Chondrocyte (in vitro differentiated cells): Measurements from ENCODE around the gene SOD2. TPM values are rescaled to one million over a fixed set of nuclear protein-coding genes. Genes with fewer than 3 reads are reported as not detected.

Source experiments
- DNase-seq: peaks from one replicate; pipeline ENCODE4 v3.0.0; 2021; ENCODE audit warnings: mixed read lengths, low spot score
- H3K27ac Mint-ChIP-seq: one replicate; pipeline ENCODE4 v1.8.0; 2021; ENCODE audit warnings: mild to moderate bottlenecking, moderate library complexity, mixed read lengths; ENCODE audit not compliant: unreplicated experiment
- H3K27me3 Mint-ChIP-seq: 2 replicates; pipeline ENCODE4 v1.8.0; 2021; ENCODE audit warnings: low read depth, mixed read lengths
- H3K36me3 Mint-ChIP-seq: 2 replicates; pipeline ENCODE4 v1.8.0; 2021; ENCODE audit warnings: low read depth, mixed read lengths
- H3K4me1 Mint-ChIP-seq: 2 replicates; pipeline ENCODE4 v1.8.0; 2021; ENCODE audit warnings: low read depth, mild to moderate bottlenecking, mixed read lengths
- H3K4me3 Mint-ChIP-seq: one replicate; pipeline ENCODE4 v1.8.0; 2021; ENCODE audit warnings: mild to moderate bottlenecking, moderate library complexity, mixed read lengths; ENCODE audit not compliant: unreplicated experiment
- H3K9me3 Mint-ChIP-seq: 2 replicates; pipeline ENCODE4 v1.8.0; 2021; ENCODE audit warnings: low read depth, mixed read lengths
- total RNA-seq: library from RNA; stranded (reverse); gene quantifications from 3 replicates; pipeline ENCODE4 v1.2.1, GENCODE V29; 2021
- TF ChIP-seq, protein P1 (sequence below): fragments of 200-600 bp; sonication (generic); IDR thresholded peaks from 2 replicates; pipeline ENCODE4 v1.5.0; 2021; ENCODE audit warnings: antibody characterized with exemption, mild to moderate bottlenecking, moderate library complexity

The SOD2 gene
- total RNA-seq, 1 donor from 2014 or later = 61.5 TPM

DNA sequence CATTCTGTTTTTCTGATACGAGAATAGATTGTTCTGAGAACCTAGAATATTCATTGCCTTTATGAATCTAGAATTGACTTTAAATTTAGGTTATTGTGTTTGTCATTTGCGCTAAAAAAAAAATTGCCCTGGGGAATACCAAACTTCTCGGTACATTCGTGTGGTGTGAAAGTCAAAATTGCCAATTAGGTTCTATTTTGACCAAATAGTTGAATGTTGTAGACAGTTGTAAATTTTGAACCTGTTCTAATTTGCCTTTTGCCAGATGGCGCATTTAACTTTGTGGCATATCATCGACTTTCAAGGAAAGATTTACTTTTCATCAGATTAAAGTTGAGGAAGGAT lies 37.3 kb upstream of the SOD2 start:
- Mint-ChIP-seq H3K4me3 (no peak overlapping the region), H3K27ac (peak overlapping the region; percentile 41), H3K9me3 (no peaks in the 10 kb centered on the region), H3K36me3 (no peaks in the 10 kb centered on the region), H3K27me3 (no peaks in the 10 kb centered on the region), H3K4me1 (peaks cover 39% of the 10 kb centered on the region)
- TF ChIP-seq, protein P1, sequence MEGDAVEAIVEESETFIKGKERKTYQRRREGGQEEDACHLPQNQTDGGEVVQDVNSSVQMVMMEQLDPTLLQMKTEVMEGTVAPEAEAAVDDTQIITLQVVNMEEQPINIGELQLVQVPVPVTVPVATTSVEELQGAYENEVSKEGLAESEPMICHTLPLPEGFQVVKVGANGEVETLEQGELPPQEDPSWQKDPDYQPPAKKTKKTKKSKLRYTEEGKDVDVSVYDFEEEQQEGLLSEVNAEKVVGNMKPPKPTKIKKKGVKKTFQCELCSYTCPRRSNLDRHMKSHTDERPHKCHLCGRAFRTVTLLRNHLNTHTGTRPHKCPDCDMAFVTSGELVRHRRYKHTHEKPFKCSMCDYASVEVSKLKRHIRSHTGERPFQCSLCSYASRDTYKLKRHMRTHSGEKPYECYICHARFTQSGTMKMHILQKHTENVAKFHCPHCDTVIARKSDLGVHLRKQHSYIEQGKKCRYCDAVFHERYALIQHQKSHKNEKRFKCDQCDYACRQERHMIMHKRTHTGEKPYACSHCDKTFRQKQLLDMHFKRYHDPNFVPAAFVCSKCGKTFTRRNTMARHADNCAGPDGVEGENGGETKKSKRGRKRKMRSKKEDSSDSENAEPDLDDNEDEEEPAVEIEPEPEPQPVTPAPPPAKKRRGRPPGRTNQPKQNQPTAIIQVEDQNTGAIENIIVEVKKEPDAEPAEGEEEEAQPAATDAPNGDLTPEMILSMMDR = no peak
- no peak for DNase-seq

DNA sequence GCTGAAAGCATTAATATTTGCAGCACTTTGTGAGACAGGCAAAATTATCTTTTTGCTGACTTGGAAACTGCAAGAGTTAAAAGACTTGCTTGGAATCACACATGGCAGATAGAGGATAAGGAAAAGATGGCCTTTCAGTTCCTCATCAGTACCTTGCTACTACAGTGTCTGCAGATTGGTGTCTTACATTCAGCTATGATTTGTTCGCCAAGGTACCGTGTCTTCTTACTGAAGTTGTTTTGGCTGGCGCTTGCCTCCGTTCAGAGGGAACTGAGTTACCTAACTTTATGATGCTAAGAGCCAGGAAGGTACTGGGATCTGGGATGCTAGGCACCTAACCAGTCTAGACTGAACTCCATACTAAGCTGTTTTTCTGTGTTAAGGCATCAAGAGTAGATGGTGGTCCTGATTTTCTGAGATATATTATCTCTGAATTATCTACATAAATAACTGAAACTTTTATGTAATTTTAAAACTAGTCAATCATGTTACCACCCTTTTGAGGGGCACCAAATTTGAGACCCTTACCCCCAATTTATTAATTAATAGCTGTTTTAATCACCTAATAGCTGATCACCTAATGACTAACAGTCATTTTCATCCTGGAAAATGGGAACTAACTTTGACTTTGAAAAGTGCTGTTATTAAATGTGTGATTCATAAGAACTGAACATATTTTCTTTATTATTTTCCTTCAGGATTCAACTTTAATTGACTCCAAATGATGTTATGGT lies 36.7 kb upstream of the SOD2 start:
- no peaks in the 10 kb centered on the region for H3K9me3 Mint-ChIP-seq
- H3K27ac Mint-ChIP-seq = peak overlapping the region; percentile 86
- TF ChIP-seq, protein P1 = no peak
- H3K4me1 Mint-ChIP-seq = peaks cover 39% of the 10 kb centered on the region
- H3K36me3 Mint-ChIP-seq = no peaks in the 10 kb centered on the region
- no peak for DNase-seq
- peak overlapping the region; percentile 84 for H3K4me3 Mint-ChIP-seq
- H3K27me3 Mint-ChIP-seq = no peaks in the 10 kb centered on the region

DNA sequence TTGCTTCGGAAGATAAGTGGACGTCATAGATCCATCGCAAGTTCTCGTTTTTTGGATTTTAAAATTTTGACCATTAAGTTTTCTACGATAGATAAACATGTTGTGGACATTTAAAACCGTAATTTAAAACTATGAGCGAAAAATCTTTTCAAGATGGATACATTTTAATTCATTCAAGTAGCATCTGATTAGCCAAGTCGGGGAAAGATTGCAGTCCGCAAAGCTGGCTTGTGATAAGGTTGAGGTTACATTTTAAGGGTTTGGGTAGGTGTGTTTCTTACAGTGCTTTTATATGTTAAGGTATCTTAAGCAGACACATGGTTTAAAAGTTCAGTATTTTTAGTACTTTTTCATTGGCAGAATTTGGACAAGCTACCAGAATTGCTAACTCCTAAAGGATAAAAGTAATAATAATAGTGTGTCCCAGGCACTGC lies 35.5 kb upstream of the SOD2 start:
- Mint-ChIP-seq H3K27me3 (no peaks in the 10 kb centered on the region), H3K9me3 (no peaks in the 10 kb centered on the region), H3K27ac (peak overlapping the region; percentile 94), H3K36me3 (no peaks in the 10 kb centered on the region), H3K4me3 (peak overlapping the region; percentile 84), H3K4me1 (peaks cover 39% of the 10 kb centered on the region)
- TF ChIP-seq, protein P1 = no peak
- DNase-seq = no peak

DNA sequence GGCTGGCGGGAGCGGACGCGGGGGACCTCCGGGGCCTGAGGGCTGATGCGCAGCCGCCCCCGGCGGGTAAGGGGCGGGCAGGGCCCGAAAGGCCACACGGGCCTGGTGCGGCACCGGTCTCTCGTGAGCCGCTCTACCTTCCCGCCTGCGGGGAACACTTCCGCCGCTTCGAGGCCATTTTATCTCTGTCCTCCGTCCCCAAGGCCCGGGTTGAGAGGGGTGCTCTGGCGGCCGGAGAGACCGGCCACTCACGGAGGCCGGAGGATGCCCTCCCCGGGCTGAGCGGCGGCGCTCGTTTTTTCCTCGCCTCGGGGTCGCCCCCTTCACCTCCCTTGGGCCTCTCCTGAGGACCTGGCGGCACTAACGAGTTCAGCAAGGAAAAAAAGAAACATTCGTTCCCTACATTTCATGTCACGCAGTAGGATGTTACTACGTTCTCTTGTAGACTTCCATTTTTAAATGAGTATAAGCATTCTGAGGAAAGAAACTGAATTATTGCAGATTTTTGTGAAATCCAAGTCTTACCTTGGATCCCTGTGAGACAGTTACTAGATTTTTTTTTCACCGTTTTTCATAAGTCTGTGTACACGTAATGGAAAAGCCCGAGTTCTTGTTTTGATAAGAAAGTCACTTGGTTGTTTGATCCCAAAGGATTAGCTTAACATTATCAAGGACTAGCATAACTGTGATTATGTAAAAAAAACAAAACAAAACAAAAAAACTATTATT lies 34.8 kb upstream of the SOD2 start:
- peak overlapping the region; percentile 94 for H3K27ac Mint-ChIP-seq
- TF ChIP-seq, protein P1 = peak; percentile 27

DNA sequence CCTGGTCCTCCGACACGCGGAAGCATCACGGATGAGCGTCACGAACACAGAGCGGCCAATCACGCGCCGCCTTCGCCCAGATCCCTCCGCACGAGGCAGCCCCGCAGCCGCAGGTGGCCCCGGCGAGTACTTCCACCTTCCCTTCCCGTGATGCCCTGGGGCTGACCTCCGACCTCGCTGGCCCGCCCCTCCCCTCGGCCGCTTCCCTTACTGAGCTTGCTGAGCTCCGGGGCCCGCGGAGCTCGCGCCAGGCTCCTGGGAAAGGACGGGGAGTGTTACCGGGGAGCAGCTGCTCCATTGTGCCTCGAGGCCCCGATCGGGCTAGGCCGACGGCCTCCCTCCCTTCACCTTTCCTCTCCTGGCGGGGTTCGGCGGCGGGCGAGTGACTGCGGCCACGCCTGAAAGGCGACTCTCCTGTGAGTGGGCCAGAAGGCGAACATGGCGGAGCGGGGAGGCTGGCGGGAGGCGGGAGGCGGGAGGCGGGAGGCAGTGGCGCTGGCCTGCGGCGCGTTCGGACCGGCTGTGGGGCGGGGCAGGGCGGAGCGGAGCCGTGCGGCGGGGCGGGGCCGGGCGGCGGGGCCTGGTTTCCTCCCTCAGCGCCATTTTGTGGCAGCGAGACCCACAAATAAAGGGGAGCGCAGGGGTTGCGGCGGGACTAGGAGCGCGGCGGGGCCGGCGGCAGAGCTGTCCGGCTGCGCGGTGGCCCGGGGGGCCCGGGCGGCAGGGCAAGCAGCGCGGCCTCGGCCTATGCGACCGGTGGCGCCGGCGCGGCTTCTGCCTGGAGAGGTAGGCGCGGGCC lies 34.1 kb upstream of the SOD2 start, which contains the start of gene WTAP:
TSS of gene WTAP (plus strand) at position 589 of the 799 bp plus-strand sequence. CDS start 8,760 bp downstream, outside the sequence.
- Mint-ChIP-seq H3K27ac (peak within 1 kb of the TSS; percentile 94), H3K4me1 (peaks cover 39% of the 10 kb centered on the region), H3K4me3 (peak within 1 kb of the TSS; percentile 85), H3K9me3 (no peaks in the 10 kb centered on the region), H3K27me3 (no peaks in the 10 kb centered on the region), H3K36me3 (no peaks in the 10 kb centered on the region)
- peak; percentile 97 for DNase-seq
- TF ChIP-seq, protein P1 = no peak

More for the DNA sequence above, 34.8 kb upstream of the SOD2 start:
- no peak for DNase-seq
- Mint-ChIP-seq H3K9me3 (no peaks in the 10 kb centered on the region), H3K4me3 (peak overlapping the region; percentile 84), H3K36me3 (no peaks in the 10 kb centered on the region), H3K4me1 (peaks cover 39% of the 10 kb centered on the region), H3K27me3 (no peaks in the 10 kb centered on the region)
